Activated CD4-positive, alpha-beta T cell treated with anti-CD3 and anti-CD28 coated beads, Interleukin-2, amount 50 U/mL, for 1 hour (primary cell): ENCODE results near the gene NMT2.

Experiments used
- DNase-seq: peaks from one replicate; pipeline ENCODE4 v3.0.0-alpha.2; 2020

NMT2 gene

DNA sequence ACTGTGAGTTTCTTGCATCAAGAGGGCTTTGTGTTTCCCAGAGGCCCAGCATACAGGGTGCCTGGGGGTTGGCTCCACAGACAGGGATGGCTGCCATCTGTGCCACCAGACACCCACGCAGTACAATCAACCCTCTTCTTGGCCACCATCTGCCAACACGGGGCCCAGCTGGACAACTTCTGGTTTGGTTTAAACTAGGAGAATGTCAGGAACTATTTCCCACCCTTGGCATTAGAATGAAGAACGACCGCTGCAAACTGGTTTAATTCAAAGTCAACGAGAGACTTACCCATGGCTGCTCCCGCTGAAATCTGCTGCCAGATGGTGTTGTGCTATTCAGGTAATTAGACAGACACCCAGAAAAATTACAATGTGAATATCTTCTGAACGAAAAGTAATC lies 27.8 kb downstream of the NMT2 start:
- no peak for DNase-seq

DNA sequence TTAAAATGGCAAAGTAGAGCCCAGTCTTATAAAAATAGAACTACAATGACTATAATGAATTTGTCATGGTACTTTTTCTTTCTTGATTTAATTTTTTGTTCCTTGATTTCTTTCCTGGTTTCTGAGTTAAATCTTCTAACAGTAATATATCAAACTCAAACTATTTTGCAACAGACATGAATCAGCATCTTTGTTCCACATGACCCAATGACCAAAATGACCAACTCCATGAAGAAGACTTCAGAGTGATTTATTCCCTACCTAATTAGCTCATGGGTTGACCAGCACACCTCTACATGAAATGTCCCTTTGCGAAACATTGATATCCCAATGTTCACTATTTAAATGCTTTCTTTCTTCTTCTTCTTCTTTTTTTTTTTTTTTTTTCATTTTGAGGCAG lies 30.9 kb downstream of the NMT2 start:
- DNase-seq = no peak

DNA sequence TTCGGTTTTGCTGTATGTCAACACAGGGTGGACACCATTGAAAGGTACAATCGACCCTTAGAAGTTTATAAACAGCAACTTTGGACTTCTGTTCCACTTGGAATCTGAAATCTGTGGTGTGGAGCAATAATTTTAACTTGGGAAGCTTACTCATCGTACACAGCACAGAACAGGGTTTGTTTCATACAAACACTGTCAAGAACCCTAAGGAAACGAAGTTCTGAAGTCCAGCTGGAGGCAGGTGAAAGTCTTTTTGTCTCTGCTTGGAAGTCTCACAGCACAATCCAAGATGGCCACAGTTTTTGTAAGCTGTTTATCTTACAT lies 31.5 kb downstream of the NMT2 start:
- DNase-seq = no peak

DNA sequence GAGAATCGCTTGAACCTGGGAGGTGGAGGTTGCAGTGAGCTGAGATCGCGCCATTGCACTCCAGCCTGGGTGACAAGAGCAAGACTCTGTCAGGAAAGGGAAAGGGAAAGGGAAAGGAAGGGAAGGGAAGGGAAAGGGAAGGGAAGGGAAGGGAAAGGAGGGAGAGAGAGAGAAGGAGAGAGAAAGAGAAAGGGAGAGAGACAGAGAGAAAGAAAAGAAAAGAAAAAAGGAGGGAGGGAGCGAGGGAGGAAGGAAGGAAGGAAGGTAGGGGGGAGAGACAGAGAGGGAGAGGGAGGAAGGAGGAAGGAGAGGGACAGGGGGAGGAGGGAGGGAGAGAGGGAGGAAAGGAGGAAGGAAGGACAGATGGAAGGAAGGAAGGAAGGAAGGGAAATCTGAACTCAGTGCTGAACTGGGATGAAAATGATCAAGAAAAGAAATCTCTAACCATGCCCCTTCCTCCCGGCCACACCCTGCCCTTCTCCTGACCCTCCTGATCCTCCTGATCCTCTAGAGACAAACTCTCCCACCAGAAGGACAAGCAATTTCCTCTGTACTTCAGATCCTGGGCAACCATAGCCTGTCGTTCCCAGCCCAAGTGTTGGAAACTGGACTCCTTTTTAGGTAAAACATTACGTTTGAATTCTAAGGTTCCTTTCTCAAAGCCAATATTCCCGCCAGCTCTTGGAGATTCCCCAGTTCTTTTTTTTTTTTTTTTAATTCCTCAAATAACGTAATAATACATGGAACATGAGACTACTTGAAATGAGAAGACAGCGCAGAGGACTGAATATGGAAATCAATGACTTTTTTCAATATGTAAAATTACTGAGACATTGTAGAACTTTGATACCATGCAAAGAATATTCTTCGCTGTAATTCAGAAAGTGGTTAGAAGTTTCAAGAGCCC lies 32.1 kb downstream of the NMT2 start:
- no peak for DNase-seq

DNA sequence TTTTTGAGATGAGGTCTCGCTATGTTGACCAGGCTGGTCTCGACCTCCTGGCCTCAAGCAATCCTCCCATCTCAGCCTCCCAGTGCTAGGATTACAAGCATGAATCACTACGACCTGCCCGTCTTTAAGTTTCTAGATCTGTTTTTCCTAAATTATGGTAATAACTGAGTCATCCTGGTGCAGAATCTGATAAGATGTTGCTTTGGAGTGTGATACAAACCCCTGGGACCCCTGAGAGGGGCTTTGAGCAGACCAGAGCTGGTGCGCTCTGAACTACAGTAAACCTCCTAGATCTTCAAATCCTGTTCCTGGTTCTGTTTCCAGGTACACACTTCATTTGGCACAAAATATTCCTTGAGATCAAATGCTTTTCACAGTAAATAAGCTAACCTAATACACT lies 37.2 kb downstream of the NMT2 start:
- DNase-seq = no peak

DNA sequence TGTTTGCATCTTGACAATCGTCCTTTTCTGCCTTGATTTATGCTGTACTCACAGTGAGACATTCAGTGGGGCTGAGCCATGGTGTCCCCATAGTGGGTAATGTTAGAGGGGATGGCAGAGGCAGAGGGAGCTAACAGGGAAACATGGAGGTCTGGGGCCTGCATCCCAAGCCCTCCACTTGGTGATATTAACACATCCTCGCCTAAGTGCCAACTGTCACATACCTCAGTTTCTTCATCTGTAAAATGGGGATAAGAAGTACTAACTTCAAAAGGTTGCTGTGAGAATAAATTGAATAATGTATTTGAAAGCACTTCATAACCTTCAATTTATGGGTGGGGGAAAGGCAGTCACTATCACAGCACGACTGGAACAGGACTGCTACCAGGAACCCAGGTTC lies 43.6 kb downstream of the NMT2 start:
- no peak for DNase-seq

DNA sequence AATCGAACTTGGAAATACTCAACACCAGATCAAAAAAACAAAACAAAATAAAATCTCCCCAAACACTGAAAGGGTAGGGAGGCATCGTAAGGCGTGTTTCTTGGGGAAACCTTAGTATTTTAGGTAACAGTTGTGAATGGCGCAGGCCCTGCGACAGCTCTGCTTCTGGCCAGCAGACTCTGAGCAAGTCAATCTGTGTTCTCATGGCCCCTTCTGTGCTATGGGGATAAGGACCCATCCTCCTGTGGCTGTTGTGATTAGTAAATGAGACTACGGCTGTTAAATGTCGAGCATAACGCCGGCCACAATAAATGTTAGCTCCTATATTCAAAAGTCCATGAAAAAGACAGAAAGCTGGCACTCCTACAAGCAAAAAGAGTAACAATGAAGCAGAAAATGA lies 44.3 kb downstream of the NMT2 start:
- no peak for DNase-seq

DNA sequence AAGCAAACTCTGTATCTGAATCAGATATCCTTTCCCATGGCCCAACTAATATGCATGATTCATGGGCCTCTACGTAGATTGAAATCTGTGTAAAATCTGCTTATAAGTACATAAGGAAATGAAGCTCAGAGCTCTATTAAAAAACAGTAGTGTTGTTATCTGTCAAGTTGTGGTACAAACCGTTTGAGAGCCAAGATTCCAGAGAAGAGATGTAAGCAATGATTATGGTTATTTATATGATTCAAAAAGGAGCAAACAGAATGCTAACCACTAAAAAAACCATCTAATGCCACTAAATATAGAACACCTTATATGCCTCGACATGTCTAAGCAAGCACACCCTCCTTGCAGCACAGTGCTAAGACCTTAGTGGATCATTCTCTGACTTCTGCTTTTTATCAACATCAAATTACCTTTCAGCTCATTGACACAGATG lies 44.7 kb downstream of the NMT2 start:
- no peak for DNase-seq

DNA sequence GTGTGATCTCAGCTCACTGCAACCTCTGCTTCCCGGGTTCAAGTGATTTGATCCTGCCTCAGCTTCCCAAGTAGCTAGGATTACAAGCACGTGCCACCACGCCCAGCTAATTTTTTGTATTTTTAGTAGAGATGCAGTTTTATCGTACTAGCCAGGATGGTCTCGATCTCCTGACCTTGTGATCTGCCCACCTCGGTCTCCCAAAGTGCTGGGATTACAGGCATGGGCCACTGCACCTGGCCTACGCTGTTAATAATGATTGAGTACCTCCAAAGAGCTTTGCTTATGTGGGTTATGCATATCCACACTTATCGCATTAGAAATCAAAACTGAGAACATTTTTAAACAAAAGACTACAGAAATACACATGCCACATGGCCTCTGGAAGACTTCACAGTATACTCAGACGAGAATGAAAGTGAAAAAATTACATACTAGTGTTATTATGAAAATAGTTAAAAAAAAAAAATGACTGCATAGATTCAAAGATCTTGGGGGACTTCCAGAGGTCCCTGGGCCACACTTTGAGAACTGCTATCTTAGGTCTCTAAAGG lies 45.9 kb downstream of the NMT2 start:
- DNase-seq = no peak

DNA sequence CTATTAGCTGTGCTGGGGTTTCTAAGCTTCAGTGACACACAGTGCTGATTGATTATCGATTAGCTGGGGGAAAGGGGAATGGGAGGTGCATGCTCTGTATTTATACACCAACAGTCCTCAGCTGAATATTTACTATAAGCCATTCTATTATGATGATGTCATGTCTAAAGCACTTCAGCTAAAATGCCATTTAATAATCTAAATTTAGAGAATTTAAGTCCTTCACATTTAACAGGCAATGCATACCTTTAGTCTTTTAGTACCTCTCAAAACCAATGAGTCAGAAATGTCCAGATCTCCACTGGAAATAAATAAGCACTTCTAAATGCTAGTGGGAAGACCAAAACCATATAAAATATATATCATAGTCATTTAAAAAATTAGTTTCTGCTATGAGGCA lies 46.8 kb downstream of the NMT2 start:
- DNase-seq = no peak

DNA sequence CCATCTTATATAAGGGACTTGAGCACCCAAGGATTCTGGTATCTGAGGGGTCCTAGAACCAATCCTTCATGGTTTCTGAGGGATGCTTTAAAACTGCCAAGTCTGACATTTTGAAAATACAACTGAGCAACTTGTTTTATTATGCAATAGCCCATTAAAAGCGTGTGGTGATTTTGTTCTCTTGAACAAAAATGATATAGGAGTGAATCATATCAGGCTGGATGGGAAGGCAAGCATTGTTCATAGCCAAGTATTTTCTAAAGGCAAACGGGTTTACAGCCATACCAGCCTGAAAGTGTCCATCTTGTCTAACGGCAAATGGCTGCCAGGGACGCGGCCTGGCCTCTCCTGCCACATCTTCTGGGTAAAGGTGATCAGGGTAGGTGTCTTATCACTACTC lies 48.0 kb downstream of the NMT2 start:
- DNase-seq = no peak

DNA sequence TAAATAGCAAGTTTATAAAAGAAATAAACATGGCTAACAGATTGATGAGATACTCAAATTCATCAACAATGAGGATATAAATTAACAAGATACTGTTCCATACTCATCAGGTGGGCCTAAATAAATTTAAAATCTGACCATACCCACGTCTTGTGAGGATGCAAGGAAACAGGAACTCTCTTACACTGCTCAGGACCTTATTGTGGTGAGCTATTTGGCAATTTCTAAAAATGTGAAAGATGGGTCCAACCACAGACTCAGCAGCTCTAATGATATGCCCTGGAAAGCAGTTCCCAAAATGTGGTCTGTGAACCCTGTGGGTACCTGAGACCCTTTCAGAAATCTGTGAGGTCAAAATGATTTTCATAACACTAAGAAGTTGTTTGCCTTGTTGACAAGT lies 49.9 kb downstream of the NMT2 start:
- no peak for DNase-seq

DNA sequence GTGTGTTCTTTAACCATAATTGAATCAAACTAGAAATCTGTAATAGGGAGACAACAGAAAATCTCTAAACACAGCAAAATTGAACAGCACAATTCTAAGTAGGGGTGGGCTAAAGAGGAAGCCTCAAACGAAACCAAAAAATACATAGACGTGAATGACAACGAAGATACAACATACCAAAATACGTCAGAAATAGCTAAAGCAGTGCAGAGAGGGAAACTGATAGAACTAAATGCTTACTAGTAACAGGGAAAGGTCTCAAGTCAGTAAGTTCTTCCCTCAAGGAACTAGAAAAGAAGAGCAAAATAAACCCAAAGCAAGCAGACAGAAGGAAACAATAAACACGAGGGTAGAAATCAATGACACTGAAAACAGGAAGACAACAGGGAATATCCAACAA lies 52.3 kb downstream of the NMT2 start:
- DNase-seq = no peak

DNA sequence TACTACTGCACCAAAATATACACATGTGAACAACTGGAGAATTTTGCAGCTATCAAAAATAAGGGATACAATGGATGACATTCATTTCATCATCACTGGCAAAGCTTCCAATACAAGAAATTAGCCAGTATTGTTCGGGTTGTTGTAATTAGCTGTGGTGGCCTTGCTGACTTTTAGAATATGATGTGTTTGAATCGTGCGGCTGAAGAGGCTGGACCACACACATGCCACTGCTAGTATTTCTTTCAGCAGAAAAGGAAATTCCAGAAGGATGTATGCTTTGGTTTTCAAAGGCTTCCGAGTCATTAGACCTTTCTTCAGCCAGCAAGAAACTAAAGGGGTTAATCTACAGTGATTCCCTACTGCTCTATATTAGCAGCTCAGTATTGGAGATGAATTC lies 54.7 kb downstream of the NMT2 start:
- no peak for DNase-seq

DNA sequence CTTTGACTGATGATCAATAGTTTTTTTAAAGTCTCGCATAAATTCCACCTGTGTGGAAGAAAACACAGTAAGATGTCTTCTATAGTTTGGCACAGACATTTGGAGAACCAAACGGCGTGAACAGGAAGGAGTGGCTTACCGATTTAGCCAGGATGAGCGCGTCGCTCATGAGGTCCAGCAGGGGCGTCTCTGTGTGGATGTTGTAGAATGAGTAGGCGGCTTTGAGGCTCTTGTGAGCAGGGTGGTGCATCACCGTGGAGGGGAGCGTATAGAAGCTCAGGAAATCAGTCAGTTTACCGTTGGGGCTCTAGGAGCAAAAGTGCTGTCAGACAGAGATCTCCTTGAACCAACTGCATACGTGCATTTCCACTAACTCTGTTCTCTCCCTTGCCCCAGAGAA lies 55.8 kb downstream of the NMT2 start:
- DNase-seq = no peak

DNA sequence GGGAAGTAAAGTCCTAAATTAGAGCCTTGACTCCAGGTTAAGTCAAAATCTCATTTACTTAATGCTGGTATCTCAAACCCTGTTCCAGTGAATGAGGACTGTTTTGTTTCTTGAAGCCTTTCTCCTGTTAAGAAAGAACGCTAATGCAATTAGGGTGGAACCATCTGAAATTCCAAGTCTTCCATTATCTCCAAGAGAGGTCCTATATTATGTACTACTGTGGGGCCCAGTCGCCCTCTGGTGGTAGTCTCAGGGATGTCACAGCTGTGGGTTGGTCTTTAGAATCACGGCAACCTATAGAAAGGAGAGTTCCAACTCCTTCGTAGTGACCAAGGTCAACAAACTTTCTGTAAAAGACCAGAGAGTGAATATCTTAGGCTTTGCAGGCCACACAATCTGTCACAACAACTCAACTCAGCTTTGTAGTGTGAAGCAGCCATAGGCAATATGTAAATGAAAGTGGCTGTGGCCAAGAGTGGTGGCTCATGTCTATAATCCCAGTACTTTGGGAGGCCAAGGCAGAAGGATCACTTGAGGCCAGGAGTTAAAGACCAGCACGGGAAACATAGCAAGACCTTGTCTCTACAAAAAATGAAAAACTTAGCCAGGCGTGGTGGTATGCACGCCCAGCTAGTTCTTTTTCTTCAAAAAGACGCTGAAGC lies 62.0 kb downstream of the NMT2 start:
- DNase-seq = peak; percentile 70

DNA sequence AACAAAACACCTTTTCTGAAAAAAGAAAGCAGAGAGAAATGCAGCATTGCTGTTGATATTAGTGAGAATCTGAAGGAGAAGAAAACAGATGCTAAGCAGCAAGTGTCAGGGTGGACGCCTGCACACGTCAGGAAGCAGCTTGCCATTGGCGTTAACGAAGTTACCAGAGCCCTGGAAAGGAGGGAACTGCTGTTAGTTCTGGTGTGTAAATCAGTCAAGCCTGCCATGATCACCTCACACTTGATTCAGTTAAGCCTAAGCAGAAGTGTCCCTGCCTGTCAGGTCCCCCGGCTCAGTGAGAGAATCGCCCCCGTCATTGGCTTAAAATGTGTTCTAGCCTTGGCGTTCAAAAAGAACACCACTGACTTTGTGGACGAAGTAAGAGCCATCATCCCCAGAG lies 65.0 kb downstream of the NMT2 start:
- no peak for DNase-seq

DNA sequence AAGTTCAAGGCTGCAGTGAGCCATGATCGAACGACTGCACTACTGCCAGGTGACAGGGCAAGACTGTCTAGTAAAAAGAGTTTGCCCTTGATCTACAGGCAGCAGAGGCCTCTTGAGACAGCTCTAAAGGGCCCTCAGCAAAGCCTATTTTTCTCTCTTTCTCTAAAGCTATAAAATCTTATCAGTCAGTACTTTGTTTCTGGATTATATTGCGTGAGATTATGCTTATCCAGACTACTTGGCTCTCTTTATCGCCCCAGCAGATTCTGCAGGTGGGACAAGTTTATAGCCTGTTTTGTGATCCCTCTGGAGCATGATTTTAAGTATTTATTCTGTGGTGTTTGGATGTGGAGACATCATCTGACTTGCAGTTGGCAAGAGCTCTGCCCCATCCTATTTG lies 68.6 kb downstream of the NMT2 start:
- DNase-seq = no peak

DNA sequence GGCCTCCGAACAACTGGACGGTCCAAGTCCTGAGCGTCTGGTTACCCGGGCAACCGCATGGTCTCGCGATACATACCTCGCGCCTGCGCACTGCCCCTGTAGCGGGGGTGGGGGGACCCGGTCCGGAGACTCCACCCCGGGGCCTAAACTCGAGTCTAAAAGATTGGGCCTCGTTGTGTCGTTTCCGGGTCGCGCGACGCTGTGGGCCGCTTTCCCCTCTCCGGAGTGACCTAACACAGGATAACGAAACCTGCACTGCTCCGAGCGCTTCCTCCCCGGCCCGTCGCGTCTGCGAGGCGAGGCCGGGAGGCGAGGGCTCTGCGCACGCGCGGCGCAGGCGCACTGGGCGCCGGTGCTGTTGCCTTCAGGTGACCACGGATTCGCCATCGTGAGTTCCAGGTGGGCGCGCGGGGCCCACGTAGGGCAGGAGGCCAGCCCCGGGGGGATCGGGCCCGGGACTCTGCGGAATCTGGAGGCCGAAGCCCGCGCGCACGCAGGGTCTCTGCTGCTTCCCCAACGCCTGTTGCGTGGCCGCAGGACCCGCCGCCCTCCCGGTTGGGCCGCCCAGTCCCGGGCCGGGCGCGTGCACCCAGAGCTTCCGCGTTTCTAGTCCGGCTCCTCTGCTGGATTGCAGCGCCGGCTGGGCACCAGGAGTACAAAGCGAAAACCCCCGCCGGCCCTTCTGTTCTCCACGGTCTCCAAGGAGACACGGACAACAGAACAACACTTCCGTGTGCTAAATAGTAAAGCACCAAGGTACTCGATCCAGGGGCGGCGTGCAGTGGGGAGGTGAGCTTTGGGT lies 71.3 kb downstream of the NMT2 start, which contains the start of gene RPP38:
Gene RPP38, plus strand, starts transcription at position 345 of the 802 bp plus-strand sequence. CDS start 5,960 bp downstream, outside the sequence.
- peak; percentile 92 for DNase-seq

DNA sequence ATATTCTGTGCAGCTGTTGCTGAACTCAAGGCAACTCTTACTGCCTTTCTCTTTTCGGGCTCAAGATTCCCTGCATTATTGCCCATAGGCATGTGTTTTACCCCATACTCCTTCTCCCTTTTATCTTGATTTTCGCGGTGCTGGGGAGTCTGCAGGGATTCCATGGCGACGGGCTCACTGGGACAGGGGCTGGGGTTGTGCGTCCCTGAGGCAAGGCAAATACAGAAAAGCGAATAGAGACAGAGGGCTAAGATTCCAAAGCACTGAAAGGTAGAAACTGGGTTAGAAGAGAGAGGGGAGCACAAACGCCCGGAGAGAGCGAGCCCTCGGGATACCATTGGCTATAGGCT lies 71.9 kb downstream of the NMT2 start:
- no peak for DNase-seq

DNA sequence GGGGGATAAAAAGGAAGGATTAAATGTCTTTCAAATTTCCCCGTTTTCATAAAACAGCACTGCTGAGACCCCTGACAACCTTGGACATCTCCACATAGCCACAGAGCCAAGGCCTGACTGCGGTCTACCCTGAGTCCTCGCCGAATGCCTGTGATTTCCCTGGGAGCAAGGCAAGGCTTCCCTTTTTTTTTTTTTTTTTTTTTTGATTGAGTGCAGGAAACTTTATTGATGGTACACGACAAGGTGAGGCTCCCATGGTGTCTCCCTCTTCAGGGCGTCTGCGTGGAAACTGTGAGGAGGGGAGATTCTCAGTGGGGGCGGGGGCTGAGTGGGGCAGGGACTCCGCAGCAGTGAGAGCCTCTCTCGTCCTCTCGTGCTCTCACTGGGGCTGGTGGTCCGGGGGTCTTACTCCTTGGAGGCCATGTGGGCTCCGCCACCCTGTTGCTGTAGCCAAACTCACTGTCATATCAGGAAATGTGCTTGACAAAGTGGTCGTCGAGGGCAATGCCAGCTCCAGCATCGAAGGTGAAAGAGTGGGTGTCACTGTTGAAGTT lies 75.6 kb downstream of the NMT2 start:
- DNase-seq = no peak

DNA sequence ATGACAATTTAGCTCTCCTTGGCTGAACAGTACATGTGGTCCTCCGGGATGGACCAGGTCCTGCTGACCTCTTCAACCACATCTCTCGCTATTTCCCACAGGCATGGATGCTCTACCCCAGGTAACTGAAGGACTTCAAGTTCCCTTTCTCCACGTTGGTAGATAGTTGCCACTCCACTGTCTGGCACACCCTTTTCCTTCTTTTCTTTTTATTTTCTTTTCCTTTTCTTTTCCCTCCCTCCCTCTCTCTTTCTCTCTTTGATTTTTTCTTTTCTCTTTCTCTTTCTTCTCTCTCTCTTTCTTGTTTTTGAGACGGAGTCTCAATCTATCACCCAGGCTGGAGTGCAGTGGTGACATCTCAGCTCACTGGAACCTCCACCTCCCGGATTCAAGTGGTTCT lies 77.1 kb downstream of the NMT2 start:
- DNase-seq = no peak
